ENCODE results near the gene TBC1D2B. TPM values are rescaled to one million over a fixed set of nuclear protein-coding genes. Genes with fewer than 3 reads are reported as not detected.
"Not testable (repeated sequence)": the region's sequence is repeated elsewhere in the genome, so short reads cannot be mapped to it uniquely, and the experiment has no call there.

Gene TBC1D2B
- polyA plus RNA-seq, 1 donor: 26.7 TPM

DNA sequence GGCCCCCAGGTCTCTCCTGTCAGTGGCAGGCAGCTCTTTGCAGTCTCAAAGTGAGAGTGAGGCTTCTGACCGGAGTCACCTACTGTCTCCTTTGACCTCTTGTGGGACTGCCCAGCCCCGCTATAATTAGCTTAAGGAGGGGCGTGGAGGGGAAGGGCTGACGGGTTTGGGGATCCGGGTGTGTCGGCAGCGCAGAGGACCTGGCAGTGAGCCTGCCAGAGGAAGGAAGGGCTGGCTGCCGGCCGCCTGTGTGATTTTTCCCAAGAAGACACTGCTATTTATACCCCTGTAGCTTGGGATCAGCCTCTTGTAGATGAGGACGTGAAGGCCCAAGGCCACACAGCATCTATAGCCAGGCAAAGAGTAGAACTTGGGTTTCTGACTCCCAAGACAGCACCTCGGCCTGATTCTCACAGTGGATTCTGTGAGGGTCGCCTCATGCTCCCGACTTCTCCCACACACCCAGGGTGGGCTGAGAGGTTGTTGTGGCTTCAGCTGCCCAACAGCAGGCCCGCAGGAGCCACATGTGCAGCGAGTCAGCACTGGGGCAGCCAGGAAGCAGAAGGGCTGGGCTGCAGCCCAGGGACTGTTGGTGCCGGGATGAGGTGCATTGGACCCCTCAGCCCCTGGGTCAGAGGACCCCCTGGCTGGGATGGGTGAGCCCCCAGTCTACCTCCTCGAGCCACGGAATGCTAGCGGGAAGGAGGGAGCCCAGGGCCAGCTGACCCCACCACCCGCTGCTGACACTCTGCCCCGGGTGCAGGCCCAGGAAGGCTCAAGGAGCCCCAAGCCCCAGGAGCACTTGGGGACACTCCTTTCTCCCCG is 104.0 kb downstream of the TBC1D2B start:
- not testable (repeated sequence) for DNase-seq

DNA sequence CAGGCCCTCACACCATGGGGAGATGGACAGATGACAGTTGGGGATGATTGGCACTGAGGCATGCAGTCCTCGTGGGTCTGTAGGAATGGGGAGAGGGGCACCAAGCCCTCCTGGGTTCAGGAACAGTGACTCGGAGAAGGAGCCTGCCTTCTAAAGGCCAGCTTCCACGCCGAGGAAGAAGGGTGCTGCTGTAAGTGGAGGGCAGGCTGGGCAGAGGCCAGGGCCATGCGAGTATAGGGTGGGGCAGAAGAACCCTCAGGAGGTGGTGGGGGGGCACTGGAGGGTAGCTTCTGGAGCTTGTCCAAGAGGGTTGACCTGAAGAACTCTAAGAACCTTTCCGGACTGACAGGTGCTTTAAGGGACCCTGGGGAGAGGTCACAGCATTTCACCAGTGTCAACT is 104.8 kb downstream of the TBC1D2B start:
- DNase-seq: not testable (repeated sequence)

DNA sequence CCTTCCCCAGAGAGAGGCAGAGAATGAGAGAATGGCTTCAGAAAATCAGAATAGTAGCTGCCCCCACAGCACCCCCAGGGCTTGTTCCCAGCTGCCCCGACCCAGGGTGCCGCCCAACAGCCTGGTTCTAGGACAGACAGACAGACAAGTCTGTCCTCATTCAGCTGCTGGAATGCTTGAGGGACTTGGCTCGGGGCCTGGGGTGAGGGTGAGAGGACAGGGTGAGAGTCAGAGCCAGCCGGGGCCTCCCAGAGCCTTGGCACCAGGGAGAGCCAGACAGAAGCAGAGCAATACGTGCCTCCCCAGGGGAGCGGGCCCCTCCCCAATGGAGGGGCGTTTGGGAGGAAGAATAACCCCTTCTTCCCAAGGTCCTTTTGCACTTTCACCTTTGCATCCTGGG is 105.6 kb downstream of the TBC1D2B start:
- DNase-seq: not testable (repeated sequence)

DNA sequence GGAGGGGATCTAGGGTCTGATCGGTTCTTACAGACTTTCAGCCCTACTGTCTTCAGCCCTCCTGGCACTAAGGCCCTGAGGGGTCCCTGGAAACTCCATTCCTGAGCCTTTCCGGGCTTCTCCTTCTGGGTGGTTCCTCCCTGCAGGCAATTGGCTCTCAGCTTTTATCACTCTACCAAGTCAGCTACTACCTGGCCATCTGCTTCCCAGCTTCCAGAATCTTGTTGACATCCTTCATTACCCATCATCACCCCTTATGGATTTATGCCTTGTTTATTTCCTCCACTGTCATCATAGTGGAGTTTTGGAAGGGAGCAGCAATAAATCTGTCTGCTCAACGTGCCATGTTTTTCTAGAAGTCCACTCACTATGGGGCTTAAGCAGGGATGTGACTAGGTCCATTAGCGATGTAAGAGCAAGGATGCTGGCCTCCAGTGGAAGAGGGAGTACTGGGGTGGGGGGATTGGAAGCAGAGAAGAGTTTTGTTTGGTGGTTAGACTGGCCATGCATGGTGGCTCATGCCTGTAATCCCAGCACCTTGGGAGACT is 106.6 kb downstream of the TBC1D2B start:
- not testable (repeated sequence) for DNase-seq

DNA sequence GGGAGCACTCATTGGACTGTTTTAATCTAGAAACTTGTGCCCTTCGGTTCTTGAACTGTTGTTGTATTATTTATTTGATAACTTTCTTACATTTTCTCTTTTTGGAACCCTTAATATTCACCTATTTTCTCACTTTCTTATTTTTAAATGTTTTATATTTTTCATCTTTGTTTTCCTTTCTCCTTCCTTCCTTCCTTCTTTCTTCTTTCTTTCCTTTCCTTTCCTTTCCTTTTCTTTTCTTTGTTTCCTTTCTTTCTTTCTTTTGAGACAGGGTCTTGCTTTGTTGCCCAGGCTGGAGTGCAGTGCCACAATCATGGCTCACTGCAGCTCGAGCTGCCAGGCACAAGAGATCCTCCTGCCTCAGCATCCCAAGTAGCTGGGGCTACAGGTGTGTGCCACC is 108.5 kb downstream of the TBC1D2B start:
- DNase-seq: no peak

DNA sequence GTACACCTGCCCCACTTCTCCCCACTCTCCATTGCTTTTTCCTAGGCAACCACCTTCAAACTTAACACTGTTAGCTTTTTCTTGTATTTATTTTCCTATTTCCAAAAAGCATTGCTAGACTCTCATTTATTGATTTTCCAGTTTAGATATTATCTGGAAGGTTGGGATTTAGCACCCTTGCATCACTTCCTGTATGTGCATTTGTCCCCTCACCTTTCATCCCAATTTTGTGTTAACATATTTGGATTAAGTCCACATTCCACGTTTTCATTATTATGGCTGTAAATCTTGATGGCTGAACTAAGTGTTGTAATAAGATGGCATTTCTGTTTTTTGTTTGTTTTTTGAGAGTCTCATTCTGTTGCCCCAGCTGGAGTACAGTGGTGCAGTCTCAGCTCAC is 109.7 kb downstream of the TBC1D2B start:
- no peak for DNase-seq

DNA sequence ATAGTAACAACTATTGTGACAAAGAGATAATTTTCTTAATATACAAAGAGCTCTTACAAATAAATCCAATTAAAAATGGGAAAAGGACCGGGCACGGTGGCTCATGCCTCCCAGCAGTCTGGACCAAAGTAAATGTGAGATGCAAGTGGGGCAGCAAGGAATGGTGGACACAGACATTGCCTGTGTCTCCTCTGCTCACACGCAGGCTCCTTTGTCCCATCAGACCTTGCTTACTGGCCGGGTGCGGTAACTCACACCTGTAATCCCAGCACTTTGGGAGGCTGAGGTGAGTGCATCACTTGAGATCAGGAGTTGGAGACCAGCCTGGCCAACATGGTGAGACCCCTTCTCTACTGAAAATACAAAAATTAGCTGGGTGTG is 110.3 kb downstream of the TBC1D2B start:
- not testable (repeated sequence) for DNase-seq

DNA sequence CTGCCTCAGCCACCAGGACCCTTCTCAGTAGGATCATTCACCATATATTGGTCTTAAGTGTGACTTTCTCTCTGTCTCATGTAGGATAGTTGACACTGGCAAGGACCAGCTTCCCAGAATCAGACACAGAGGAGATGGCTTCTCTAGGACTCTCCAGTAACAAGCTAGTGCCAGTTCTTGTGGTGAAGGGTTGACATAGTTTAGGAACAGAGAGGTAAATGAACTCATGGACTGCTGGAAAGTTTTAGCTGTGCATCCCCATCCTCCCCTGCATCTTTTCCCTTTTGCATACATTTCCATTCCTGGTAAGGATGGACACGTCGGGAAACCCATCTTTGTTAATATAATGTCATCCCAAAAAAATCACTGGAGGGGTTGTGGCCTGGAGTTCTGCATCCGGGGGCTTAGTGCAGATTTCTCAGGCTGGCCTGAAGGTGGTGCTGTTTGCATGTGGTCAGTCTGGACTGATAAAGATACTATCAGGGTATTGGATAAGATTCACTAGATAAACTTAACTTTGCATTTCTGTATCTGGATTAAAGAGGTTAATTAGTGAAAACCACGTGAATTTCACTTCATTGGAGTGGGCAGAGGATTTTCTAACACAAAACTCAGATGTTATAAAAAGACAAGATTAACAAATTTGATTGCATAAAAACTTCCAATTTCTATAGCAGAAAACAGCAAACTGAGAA is 110.8 kb downstream of the TBC1D2B start:
- no peak for DNase-seq

DNA sequence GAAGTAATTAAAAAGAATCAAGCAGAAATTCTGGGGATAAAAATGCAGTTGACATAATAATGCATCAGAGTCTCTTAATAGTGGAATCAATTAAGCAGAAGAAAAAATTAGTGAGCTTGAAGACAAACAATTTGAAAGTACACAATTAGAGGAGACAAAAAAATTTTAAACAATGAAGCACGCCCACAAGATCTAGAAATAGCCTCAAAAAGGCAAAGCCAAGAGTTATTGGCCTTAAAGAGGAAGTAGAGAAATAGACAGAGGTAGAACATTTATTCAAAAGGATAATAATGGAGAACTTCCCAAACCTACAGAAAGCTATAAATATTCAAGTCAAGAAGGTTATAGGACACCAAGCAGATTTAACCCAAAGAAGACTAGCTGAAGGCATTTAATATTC is 113.3 kb downstream of the TBC1D2B start:
- DNase-seq: no peak

DNA sequence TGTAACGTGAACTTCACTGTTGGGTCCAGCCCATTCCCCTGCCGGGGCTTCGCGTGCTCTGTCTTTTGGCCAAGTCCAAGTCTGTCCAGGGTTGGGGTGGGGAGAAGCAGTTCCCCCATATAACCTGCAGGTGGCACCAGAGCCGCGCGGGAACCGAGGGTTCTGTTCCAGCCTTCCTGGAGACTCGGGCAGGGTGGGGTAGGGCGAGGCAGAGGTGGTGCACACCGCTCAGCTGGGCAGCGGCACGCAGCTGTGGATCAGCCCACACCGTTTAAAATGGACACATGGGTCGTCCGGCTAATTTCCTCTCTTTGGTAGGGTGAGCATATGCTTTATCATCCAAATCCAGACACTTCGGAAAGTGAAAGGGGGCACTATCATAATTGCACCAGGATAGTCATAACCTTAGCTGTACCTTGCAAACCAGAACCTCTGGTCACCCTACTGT is 118.1 kb downstream of the TBC1D2B start:
- peak; percentile 78 for DNase-seq

DNA sequence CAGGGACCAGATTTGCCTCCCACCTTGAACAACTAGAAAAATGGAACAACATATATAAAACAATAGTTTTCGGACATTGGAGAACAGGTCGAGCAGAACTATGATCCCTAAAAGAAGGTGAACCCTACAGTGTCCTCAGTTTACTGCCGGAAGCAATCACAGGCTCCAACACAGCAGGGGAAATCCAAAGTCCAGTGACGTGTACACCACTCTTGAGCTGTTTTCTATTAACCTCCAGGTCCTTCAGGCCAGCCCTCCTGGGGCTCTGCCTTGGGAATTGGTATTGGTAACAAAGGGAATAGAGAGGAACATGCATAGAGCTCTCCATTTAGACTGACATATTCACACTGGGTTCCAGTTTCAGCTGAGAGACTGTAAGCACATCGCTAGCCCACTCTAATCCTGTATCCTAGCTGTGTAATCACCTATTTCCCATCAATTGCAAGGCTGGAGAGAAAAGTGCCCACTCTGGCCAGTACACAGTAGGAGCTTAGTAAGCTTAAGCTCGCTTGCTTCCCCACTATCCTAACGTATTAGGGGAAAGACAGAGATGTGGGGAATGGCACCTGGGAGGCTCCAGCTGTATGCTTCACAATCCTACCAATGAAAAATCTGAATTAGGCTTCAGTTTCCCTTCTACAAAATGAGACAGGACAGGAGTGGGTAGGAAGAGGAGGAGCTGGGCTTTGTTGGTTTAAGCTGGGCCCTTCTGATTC is 118.6 kb downstream of the TBC1D2B start:
- not testable (repeated sequence) for DNase-seq

DNA sequence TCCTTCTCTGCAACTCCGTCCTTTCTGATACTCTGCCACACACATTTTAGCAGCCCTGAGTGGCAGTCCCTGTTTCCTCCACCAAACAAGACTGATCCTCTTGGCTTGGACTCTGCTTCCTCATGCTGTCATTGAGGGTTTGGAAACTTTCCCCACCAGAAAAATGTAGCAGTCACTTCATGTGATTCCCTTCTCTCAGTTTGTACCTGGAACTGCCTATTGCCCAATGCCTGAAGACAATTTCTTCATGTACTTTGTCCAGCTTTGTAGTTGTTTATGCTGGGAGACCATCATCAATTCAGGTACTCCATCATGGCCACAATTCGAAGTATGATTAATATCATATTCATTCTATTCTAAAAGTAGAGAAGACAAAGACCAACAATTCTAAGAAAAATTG is 119.5 kb downstream of the TBC1D2B start:
- not testable (repeated sequence) for DNase-seq

DNA sequence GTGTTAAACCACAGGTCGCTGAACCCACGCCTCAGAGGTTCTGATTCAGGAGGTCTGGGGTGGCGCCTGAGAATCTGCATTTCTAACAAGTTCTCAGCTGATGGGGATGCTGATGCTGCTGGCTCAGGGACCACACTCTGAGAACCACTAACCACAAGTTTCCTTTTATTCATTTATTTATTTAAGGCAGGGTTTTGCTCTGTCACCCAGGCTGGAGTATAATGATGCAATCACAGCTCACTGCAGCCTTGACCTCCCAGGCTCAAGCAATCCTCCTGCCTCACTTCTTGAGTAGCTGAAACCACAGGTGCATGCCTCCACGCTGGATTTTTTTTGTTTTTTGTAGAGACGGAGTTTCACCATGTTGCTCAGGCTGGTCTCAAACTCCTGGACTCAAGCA is 123.6 kb downstream of the TBC1D2B start:
- not testable (repeated sequence) for DNase-seq

DNA sequence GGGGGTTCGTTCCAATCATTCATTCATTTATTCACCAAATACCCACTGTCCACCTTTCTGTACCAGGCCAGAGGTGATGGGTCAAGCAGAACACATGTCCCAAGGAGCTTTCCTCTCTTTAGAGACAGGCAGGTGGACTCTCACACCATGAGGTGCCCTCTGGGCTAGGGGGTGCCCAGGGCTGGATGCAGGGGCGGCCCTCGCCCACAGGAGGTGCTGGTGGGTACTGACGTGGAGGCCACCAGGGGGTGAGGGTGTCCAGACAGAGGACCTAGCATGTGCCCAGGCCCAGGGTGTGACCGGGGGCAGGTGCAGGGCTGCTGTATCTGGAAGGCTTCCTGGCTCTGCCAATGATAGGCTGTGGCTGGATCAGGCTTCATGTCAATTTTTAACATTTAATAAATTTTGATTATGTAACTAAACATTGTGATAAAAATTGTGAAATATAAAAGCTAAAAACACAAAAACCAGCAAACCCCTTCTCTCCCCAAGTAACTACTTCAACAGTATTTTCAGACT is 124.5 kb downstream of the TBC1D2B start:
- not testable (repeated sequence) for DNase-seq

DNA sequence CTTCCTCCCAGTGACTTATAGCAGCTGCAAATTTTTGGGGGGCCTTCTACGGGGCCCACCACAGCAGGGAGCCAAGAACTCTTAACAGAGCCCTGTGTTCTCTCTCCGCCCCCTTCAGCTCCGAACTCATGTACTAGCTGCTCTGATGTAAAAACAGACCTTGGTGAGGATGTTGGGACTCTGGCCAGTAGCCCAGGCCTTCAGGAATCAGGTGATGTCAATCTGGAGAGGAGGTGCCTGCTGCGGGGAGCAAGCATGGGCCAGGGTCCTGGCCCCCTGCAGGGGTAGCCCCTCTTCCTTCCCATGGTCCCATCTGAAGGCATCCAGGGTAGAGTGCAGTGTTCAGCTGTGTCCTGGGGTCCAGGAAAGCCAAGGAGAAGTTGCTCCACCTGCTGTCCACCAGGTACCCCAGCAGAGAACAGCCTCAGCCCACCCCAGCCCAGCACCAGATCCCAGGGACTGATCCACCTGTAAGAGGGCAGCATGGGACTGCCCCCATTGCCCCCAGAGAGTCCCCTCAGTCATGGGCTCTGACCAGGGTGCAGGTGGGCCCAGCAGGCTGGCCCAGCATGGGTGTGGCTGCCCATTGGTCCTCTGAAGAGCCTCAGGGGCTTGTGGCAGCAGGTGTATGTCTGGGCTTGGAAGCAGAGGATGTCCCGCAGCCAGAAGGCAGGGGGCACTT is 126.3 kb downstream of the TBC1D2B start:
- DNase-seq: not testable (repeated sequence)

DNA sequence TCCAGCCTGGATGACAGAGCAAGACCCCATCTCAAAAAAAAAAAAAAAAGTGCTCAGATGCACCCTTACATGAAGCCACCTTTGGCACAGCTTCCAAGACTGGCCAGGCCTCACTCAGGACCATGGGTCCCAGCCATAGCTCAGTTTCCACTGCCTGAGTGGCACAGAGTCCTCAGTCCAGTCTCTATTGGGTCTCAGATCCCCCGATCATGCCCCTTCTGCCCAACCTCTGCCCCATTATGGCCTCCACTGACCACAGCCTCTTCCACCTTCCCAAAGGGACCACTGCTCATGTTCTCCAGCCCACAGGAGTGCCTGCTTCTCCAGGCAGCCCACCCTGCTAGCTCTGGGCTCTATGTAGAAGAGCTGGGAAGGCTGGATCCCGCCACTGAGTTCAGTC is 127.0 kb downstream of the TBC1D2B start:
- DNase-seq: not testable (repeated sequence)

DNA sequence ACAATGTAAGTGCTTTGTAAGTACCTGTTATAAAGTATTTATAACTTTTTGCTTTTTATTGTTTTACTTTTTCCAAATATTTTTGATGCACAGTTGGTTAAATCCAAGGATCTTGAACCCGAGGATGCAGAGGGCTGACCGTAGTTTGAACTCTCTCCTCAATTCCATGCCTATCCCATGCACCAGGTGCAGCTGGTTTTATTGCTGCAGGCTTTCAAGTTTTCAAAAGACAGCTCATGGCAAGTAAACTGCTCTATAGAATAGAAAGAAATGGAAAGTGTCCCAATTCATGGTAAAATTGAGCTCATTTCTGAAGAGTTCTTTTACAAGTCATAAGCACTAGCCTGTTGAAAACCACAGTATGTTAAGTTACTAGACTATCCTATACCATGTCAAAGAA is 131.9 kb downstream of the TBC1D2B start:
- DNase-seq: no peak

Other genes starting within 250 kb of the TBC1D2B start
- 0.12 TPM for gene SH2D7, start 14.8 kb upstream of the TBC1D2B start, polyA plus RNA-seq (ENCODE audit: insufficient read length)
- 11.5 TPM for gene CIB2, start 53.7 kb upstream of the TBC1D2B start, polyA plus RNA-seq (ENCODE audit: insufficient read length)
- 39.0 TPM for gene IDH3A, start 71.7 kb upstream of the TBC1D2B start, polyA plus RNA-seq (ENCODE audit: insufficient read length)
- 0.44 TPM for gene ACSBG1, start 156.9 kb upstream of the TBC1D2B start, polyA plus RNA-seq (ENCODE audit: insufficient read length)
- gene DNAJA4, start 186.9 kb upstream of the TBC1D2B start, polyA plus RNA-seq (ENCODE audit: insufficient read length): 77.5 TPM
- gene SKIC8, start 221.9 kb upstream of the TBC1D2B start, polyA plus RNA-seq (ENCODE audit: insufficient read length): 50.2 TPM